ENCODE results near the gene LNX1.

GRCh38 chr4:53507671-53508286 lies 83.5 kb downstream of the LNX1 start:
- TF ChIP-seq CTCF (IDR thresholded peaks at IDR 0.05; ENCODE audit: insufficient read depth, low read length) (no peak), REST (IDR thresholded peaks at IDR 0.05; ENCODE audit: insufficient replicate concordance, low read depth) (no peak)

Data from HL-60 (cell line).